Endothelial cell of umbilical vein (primary cell): ENCODE results near the gene ARHGAP45. TPM values are rescaled to one million over a fixed set of nuclear protein-coding genes. Genes with fewer than 3 reads are reported as not detected.

Source experiments
- BruUV-seq: library from RNA; stranded (reverse); fragments of 400-500 nt; replicated peaks from 2 replicates; lab custom pipeline; 2021; lab: Mats Ljungman, UMichigan
- CTCF ChIA-PET: fragments of 300-600, 350-600 bp; sonication (Branson Sonifier 250); formaldehyde crosslinking; loops from one replicate; lab custom pipeline; 2021; ENCODE audit warnings: antibody characterized with exemption, inconsistent platforms; lab: Charles Lee
- POLR2A ChIA-PET: fragments of 300-600, 350-600 bp; sonication (Branson Sonifier 250); formaldehyde crosslinking; loops from one replicate; lab custom pipeline; 2021; ENCODE audit warnings: antibody characterized with exemption, inconsistent platforms; lab: Charles Lee
- DNase-seq: peaks from one replicate; pipeline ENCODE4 v3.0.0-alpha.2; 2011; ENCODE audit warnings: low read depth, low spot score
- FAIRE-seq: peaks from 2 replicates; lab custom pipeline; 2011; peaks lifted over from hg19 to GRCh38; lab: Jason Lieb, UNC
- H2AFZ ChIP-seq: 2 replicates; pipeline ENCODE4 v1.6.0; 2012; ENCODE audit warnings: low read depth, low read length, control low read depth, inconsistent platforms
- H3K27ac ChIP-seq: 2 replicates; pipeline ENCODE4 v1.5.1; 2011; ENCODE audit warnings: low read depth, mild to moderate bottlenecking, control low read depth, low read length, moderate library complexity; ENCODE audit not compliant: insufficient read depth
- H3K27me3 ChIP-seq, 2 experiments: 2 replicates each; pipeline versions ENCODE4 v1.6.0 to v1.6.1; 2011; ENCODE audit warnings: low read length in 2 of 2, mixed read lengths in 1 of 2; ENCODE audit not compliant: control insufficient read depth in 2 of 2, insufficient read depth in 2 of 2
- H3K36me3 ChIP-seq, 2 experiments: 2 replicates in 1 of 2; 3 replicates in 1 of 2; pipeline ENCODE4 v1.5.1; 2011; ENCODE audit warnings: low read length in 2 of 2, mild to moderate bottlenecking in 1 of 2, moderate library complexity in 1 of 2; ENCODE audit not compliant: control insufficient read depth in 2 of 2, insufficient read depth in 2 of 2; ENCODE audit errors: extremely low read depth in 1 of 2
- H3K4me1 ChIP-seq: 3 replicates; pipeline ENCODE4 v1.5.1; 2011; ENCODE audit warnings: mild to moderate bottlenecking, low read length; ENCODE audit not compliant: control insufficient read depth, insufficient read depth; ENCODE audit errors: extremely low read depth
- H3K4me2 ChIP-seq: 2 replicates; pipeline ENCODE4 v1.6.1; 2011; ENCODE audit warnings: low read length, control low read depth, mixed read lengths; ENCODE audit not compliant: insufficient read depth
- H3K4me3 ChIP-seq, 3 experiments: fragments of 200-600 bp in 1 of 3; sonication (generic), shearing (Covaris generic) in 1 of 3; replicated peaks in 1 of 3; 2 replicates each; pipeline ENCODE4 v1.5.1; 2011 to 2016; ENCODE audit warnings: control low read depth in 3 of 3, low read length in 3 of 3, mild to moderate bottlenecking in 2 of 3, inconsistent platforms in 1 of 3, low read depth in 1 of 3, moderate library complexity in 1 of 3; ENCODE audit not compliant: insufficient read depth in 1 of 3
- H3K79me2 ChIP-seq: 2 replicates; pipeline ENCODE4 v1.6.0; 2012; ENCODE audit warnings: low read length, inconsistent platforms; ENCODE audit not compliant: control insufficient read depth, insufficient read depth
- H3K9ac ChIP-seq: replicated peaks from 2 replicates; pipeline ENCODE3; 2011; ENCODE audit warnings: low read length, control low read depth; ENCODE audit not compliant: insufficient read depth; ENCODE audit errors: extremely low read depth
- H3K9me1 ChIP-seq: replicated peaks from 3 replicates; pipeline ENCODE4 v1.6.0; 2011; ENCODE audit warnings: mild to moderate bottlenecking, low read length; ENCODE audit not compliant: control insufficient read depth, insufficient read depth; ENCODE audit errors: extremely low read depth
- H3K9me3 ChIP-seq: replicated peaks from 2 replicates; pipeline ENCODE4 v1.5.1; 2012; ENCODE audit warnings: low read length, inconsistent platforms; ENCODE audit not compliant: control insufficient read depth, insufficient read depth
- H4K20me1 ChIP-seq: replicated peaks from 2 replicates; pipeline ENCODE3; 2011; ENCODE audit warnings: mild to moderate bottlenecking, low read length; ENCODE audit not compliant: control insufficient read depth, insufficient read depth; ENCODE audit errors: extremely low read depth
- CTCF ChIP-seq, 2 donors: IDR thresholded peaks; 1 replicate in 1 of 2; 2 replicates in 1 of 2; pipeline ENCODE4 v1.5.1; 2011; ENCODE audit warnings: low read length in 2 of 2, mild to moderate bottlenecking in 2 of 2, moderate library complexity in 2 of 2, control low read depth in 1 of 2, inconsistent platforms in 1 of 2, low read depth in 1 of 2; ENCODE audit not compliant: insufficient read depth in 1 of 2; ENCODE audit errors: extremely low read depth in 1 of 2
- EZH2 ChIP-seq: IDR thresholded peaks from 2 replicates; pipeline ENCODE4 v1.6.1; 2012; ENCODE audit warnings: borderline replicate concordance, low read depth, mild to moderate bottlenecking, moderate library complexity, low read length, inconsistent platforms; ENCODE audit not compliant: severe bottlenecking
- FOS ChIP-seq: IDR thresholded peaks from 2 replicates; pipeline ENCODE4 v1.6.1; 2011; ENCODE audit warnings: mild to moderate bottlenecking, low read length, moderate library complexity, borderline replicate concordance; ENCODE audit not compliant: insufficient read depth
- GATA2 ChIP-seq: IDR thresholded peaks from 2 replicates; pipeline ENCODE4 v1.7.0; 2011; ENCODE audit warnings: low read depth, mild to moderate bottlenecking, moderate library complexity, mixed read lengths, low read length; ENCODE audit not compliant: insufficient read length, insufficient read depth
- JUN ChIP-seq: IDR thresholded peaks from 2 replicates; pipeline ENCODE4 v1.6.1; 2011; ENCODE audit warnings: borderline replicate concordance, low read depth; ENCODE audit not compliant: insufficient read length, insufficient read depth
- MAX ChIP-seq: IDR thresholded peaks from 2 replicates; pipeline ENCODE4 v1.6.1; 2011; ENCODE audit not compliant: insufficient read depth, insufficient read length
- MYC ChIP-seq: IDR thresholded peaks from one replicate; pipeline ENCODE4 v1.6.1; 2011; ENCODE audit warnings: mild to moderate bottlenecking, low read depth, low read length
- POLR2A ChIP-seq: IDR thresholded peaks from 2 replicates; pipeline ENCODE4 v1.6.1; 2012; ENCODE audit warnings: low read depth, mild to moderate bottlenecking, control low read depth, low read length
- POLR2AphosphoS5 ChIP-seq: IDR thresholded peaks from 2 replicates; pipeline ENCODE4 v1.6.1; 2012; ENCODE audit warnings: low read depth, mild to moderate bottlenecking, control low read depth, low read length, moderate library complexity; ENCODE audit not compliant: insufficient read depth
- dilution Hi-C: fragments of 300-500 bp; cut with MboI; formaldehyde crosslinking; loops from one replicate; pipeline ENCODE4 v1.15.0; 2019; ENCODE audit warnings: low sequenced_read_pairs; ENCODE audit not compliant: extremely low pct_ligation_motif_present
- intact Hi-C: fragments of 100-400 bp; cut with micrococcal nuclease; formaldehyde crosslinking; loops from one replicate; pipeline ENCODE4 v1.10.0; 2022
- polyA plus RNA-seq, 4 experiments: library from polyadenylated mRNA; depleted of rRNA in 3 of 4; stranded (reverse) in 3 of 4; unstranded in 1 of 4; fragments of >200 nt; gene quantifications; 2 replicates each; pipeline versions ENCODE4 v1.2.1 to v1.2.3, GENCODE V29; 2011 to 2012; ENCODE audit warnings: missing spikeins in 1 of 4
- total RNA-seq: library from RNA; stranded (reverse); gene quantifications from 2 replicates; pipeline ENCODE4 v1.2.3, GENCODE V29; 2021

ARHGAP45 gene
- total and polyA plus RNA-seq, 2 donors (not counting 3 experiments of a cell fraction or from before 2014, with no cell fraction given) = 7.5 to 10.4 TPM

GRCh38 chr19:1094655-1094977 lies 27.6 kb downstream of the ARHGAP45 start:
- peak overlapping the region; percentile 82 to 93 (median 87) for H3K4me3 ChIP-seq
- intact Hi-C loops = loop anchor here (2.0 kb wide), 2 partner anchors 28 to 54 kb away; partner anchors contain the start of genes ABCA7 and ARHGAP45
- peaks cover 22% of the 10 kb centered on the region for H3K79me2 ChIP-seq
- H3K36me3 ChIP-seq = peaks cover 0 to 12% of the 10 kb centered on the region in 2 experiments
- H3K4me1 ChIP-seq = peaks cover 10% of the 10 kb centered on the region
- ChIA-PET CTCF (interaction anchor here (1.9 kb wide), 1 partner anchor 30 kb away, joined by 6 read pairs; no protein-coding TSS in a partner anchor), POLR2A (no interaction called here)
- no peak overlapping the region for H2AFZ ChIP-seq
- H3K27me3 ChIP-seq = no peaks in the 10 kb centered on the region
- DNase-seq (no peak), FAIRE-seq (no peak)
- H3K9me1 ChIP-seq = no peaks in the 10 kb centered on the region
- H3K4me2 ChIP-seq = peak overlapping the region; percentile 85
- no peak for TF ChIP-seq GATA2
- TF ChIP-seq JUN = no peak
- no peak for TF ChIP-seq MAX
- TF ChIP-seq CTCF (IDR thresholded peaks at IDR 0.05; ENCODE audit: extremely low read depth in 1 of 2, insufficient read depth in 1 of 2, low read depth in 1 of 2, low read length in 2 of 2) = no peak
- no peak for TF ChIP-seq POLR2AphosphoS5
- TF ChIP-seq MYC = no peak
- no peak for TF ChIP-seq POLR2A
- no peak for TF ChIP-seq FOS
- no peak for TF ChIP-seq EZH2
- dilution Hi-C loops = no loop called here
- peak overlapping the region; percentile 25 for H3K27ac ChIP-seq
- H3K9me3 ChIP-seq = no peaks in the 10 kb centered on the region
- BruUV-seq = no TSS peak
- no peaks in the 10 kb centered on the region for H4K20me1 ChIP-seq
- peak overlapping the region; percentile 85 for H3K9ac ChIP-seq
